ENCODE measurements around the gene TMEM170A.
"Not testable (repeated sequence)": the region's sequence is repeated elsewhere in the genome, so short reads cannot be mapped to it uniquely, and the experiment has no call there.

DNA sequence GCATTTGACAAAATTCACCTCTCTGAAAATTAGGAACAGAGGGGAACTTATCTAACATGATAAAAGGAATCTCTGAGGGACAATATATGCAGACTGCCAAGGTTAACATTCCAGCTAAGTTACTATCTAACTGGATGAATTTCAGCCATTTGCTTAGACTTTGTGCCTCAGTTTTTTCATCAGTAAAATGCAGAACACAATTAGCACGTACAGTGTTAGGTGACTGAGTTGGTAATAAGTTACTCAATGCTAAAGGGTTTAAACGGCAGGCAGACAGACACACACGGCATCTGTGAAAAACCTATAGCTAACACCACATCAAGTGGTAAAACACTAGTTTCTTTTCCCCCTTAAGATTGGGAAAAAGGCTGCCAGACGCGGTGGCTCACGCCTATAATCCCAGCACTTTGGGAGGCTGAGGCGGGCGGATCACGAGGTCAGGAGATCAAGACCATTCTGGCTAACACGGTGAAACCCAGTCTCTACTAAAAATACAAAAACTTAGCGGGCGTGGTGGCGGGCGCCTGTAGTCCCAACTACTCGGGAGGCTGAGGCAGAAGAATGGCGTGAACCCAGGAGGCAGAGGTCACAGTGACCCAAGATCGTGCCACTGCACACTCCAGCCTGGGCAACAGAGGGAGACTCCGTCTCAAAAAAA is 40.3 kb downstream of the TMEM170A start:
- not testable (repeated sequence) for TF ChIP-seq FOXK2 (IDR thresholded peaks at IDR 0.05); SUZ12 (IDR thresholded peaks at IDR 0.05); CTBP1 (IDR thresholded peaks at IDR 0.05; ENCODE audit: borderline replicate concordance); FOXM1 (IDR thresholded peaks at IDR 0.05; ENCODE audit: borderline replicate concordance); ELF4 (IDR thresholded peaks at IDR 0.05); BHLHE40 (IDR thresholded peaks at IDR 0.05; ENCODE audit: borderline replicate concordance); NFRKB (IDR thresholded peaks at IDR 0.05); FOXA1 (IDR thresholded peaks at IDR 0.05); ARNT (IDR thresholded peaks at IDR 0.05); L3MBTL2 (conservative IDR thresholded peaks at IDR 0.05); HDGF (IDR thresholded peaks at IDR 0.05; ENCODE audit: borderline replicate concordance); ZNF384 (IDR thresholded peaks at IDR 0.05); SP1 (IDR thresholded peaks at IDR 0.05)

Data from HEK293T (cell line).